Osteocyte (in vitro differentiated cells): ENCODE data around the gene ANKRD16. TPM values are rescaled to one million over a fixed set of nuclear protein-coding genes. Genes with fewer than 3 reads are reported as not detected.

Experiments used
- DNase-seq: peaks from one replicate; pipeline ENCODE4 v3.0.0; 2021; ENCODE audit warnings: mixed read lengths; ENCODE audit not compliant: unreplicated experiment; ENCODE audit errors: extremely low spot score
- H3K27ac Mint-ChIP-seq: one replicate; pipeline ENCODE4 v1.8.0; 2021; ENCODE audit warnings: mild to moderate bottlenecking, mixed read lengths; ENCODE audit not compliant: unreplicated experiment
- H3K27me3 Mint-ChIP-seq: one replicate; pipeline ENCODE4 v1.8.0; 2021; ENCODE audit warnings: mixed read lengths; ENCODE audit not compliant: unreplicated experiment
- H3K36me3 Mint-ChIP-seq: one replicate; pipeline ENCODE4 v1.8.0; 2021; ENCODE audit warnings: mixed read lengths; ENCODE audit not compliant: unreplicated experiment
- H3K4me1 Mint-ChIP-seq: one replicate; pipeline ENCODE4 v1.8.0; 2021; ENCODE audit warnings: mixed read lengths; ENCODE audit not compliant: unreplicated experiment
- H3K4me3 Mint-ChIP-seq: one replicate; pipeline ENCODE4 v1.8.0; 2021; ENCODE audit warnings: mild to moderate bottlenecking, moderate library complexity, mixed read lengths; ENCODE audit not compliant: unreplicated experiment
- H3K9me3 Mint-ChIP-seq: one replicate; pipeline ENCODE4 v1.8.0; 2021; ENCODE audit warnings: mixed read lengths; ENCODE audit not compliant: unreplicated experiment
- CTCF ChIP-seq: fragments of 200-600 bp; sonication (generic); IDR thresholded peaks from 2 replicates; pipeline ENCODE4 v1.5.0; 2021; ENCODE audit warnings: antibody characterized with exemption, mild to moderate bottlenecking, moderate library complexity
- total RNA-seq: library from RNA; stranded (reverse); gene quantifications from 2 replicates; pipeline ENCODE4 v1.2.1, GENCODE V29; 2021

ANKRD16 gene
- total RNA-seq, 1 donor from 2014 or later = 8.8 TPM

GRCh38 chr10:5905854-5906507 is 16.3 kb upstream of the ANKRD16 start:
- H3K27ac Mint-ChIP-seq = no peak overlapping the region
- no peak overlapping the region for H3K4me3 Mint-ChIP-seq
- H3K4me1 Mint-ChIP-seq = no peaks in the 10 kb centered on the region
- TF ChIP-seq CTCF = no peak
- no peaks in the 10 kb centered on the region for H3K27me3 Mint-ChIP-seq
- H3K36me3 Mint-ChIP-seq = peaks cover 50% of the 10 kb centered on the region
- H3K9me3 Mint-ChIP-seq = no peaks in the 10 kb centered on the region
- no peak for DNase-seq

- Mint-ChIP-seq H3K4me3 (no peak overlapping the region), H3K36me3 (peaks cover 38% of the 10 kb centered on the region), H3K27ac (no peak overlapping the region), H3K9me3 (no peaks in the 10 kb centered on the region), H3K4me1 (no peaks in the 10 kb centered on the region), H3K27me3 (no peaks in the 10 kb centered on the region)
- DNase-seq = no peak
- no peak for TF ChIP-seq CTCF
Observed at GRCh38 chr10:5904227-5904626, 14.5 kb upstream of the ANKRD16 start.

GRCh38 chr10:5903563-5903962 is 13.9 kb upstream of the ANKRD16 start:
- no peak overlapping the region for H3K27ac Mint-ChIP-seq
- no peaks in the 10 kb centered on the region for H3K27me3 Mint-ChIP-seq
- no peaks in the 10 kb centered on the region for H3K9me3 Mint-ChIP-seq
- H3K4me1 Mint-ChIP-seq = no peaks in the 10 kb centered on the region
- no peak for DNase-seq
- TF ChIP-seq CTCF = no peak
- peaks cover 31% of the 10 kb centered on the region for H3K36me3 Mint-ChIP-seq
- no peak overlapping the region for H3K4me3 Mint-ChIP-seq

GRCh38 chr10:5902511-5903274 is 13.0 kb upstream of the ANKRD16 start:
- H3K27ac Mint-ChIP-seq = no peak overlapping the region
- no peaks in the 10 kb centered on the region for H3K4me1 Mint-ChIP-seq
- H3K36me3 Mint-ChIP-seq = peaks cover 33% of the 10 kb centered on the region
- H3K4me3 Mint-ChIP-seq = no peak overlapping the region
- H3K27me3 Mint-ChIP-seq = no peaks in the 10 kb centered on the region
- no peak for DNase-seq
- no peak for TF ChIP-seq CTCF
- H3K9me3 Mint-ChIP-seq = peaks cover 5% of the 10 kb centered on the region

- no peak overlapping the region for H3K4me3 Mint-ChIP-seq
- H3K9me3 Mint-ChIP-seq = peaks cover 9% of the 10 kb centered on the region
- no peak overlapping the region for H3K27ac Mint-ChIP-seq
- H3K27me3 Mint-ChIP-seq = no peaks in the 10 kb centered on the region
- no peak for TF ChIP-seq CTCF
- H3K4me1 Mint-ChIP-seq = no peaks in the 10 kb centered on the region
- DNase-seq = no peak
- H3K36me3 Mint-ChIP-seq = peaks cover 35% of the 10 kb centered on the region
Observed at GRCh38 chr10:5900247-5900646, 10.6 kb upstream of the ANKRD16 start.
